NCI-H2081 treated with DMSO at 0.1 percent for 48 hours (cell line): ENCODE data around the gene HEPACAM.
A peak's percentile ranks its signal among the peaks of the same experiment; 100 is the strongest.
"Not testable (repeated sequence)": the region's sequence is repeated elsewhere in the genome, so short reads cannot be mapped to it uniquely, and the experiment has no call there.

Experiments used
- DNase-seq: peaks from one replicate; lab custom pipeline; 2025; lab: John Stamatoyannopoulos, UW

The HEPACAM gene

GRCh38 chr11:124935548-124936514, at the start of gene HEPACAM:
TSS of gene HEPACAM (minus strand) at chr11:124936047. CDS start at chr11:124936006, 41 bp downstream.
- no peak for DNase-seq

GRCh38 chr11:124984512-124984854, 48.6 kb upstream of the HEPACAM start:
- DNase-seq, result no peak

GRCh38 chr11:124983674-124984511, 48.0 kb upstream of the HEPACAM start:
- DNase-seq, result no peak

- no peak for DNase-seq
Observed at GRCh38 chr11:124982043-124982442, 46.2 kb upstream of the HEPACAM start.

- DNase-seq, result no peak
Observed at GRCh38 chr11:124978316-124978715, 42.5 kb upstream of the HEPACAM start.

- no peak for DNase-seq
Observed at GRCh38 chr11:124977006-124977405, 41.2 kb upstream of the HEPACAM start.

GRCh38 chr11:124976531-124976930, 40.7 kb upstream of the HEPACAM start:
- DNase-seq, result no peak

GRCh38 chr11:124971810-124972209, 36.0 kb upstream of the HEPACAM start:
- DNase-seq, result no peak

- DNase-seq, result no peak
Observed at GRCh38 chr11:124970925-124971324, 35.1 kb upstream of the HEPACAM start.

- not testable (repeated sequence) for DNase-seq
Observed at GRCh38 chr11:124968197-124968596, 32.4 kb upstream of the HEPACAM start.

- DNase-seq, result peak; percentile 24
Observed at GRCh38 chr11:124961972-124962609, 26.2 kb upstream of the HEPACAM start.

GRCh38 chr11:124955035-124955434, 19.2 kb upstream of the HEPACAM start:
- DNase-seq, result no peak

- no peak for DNase-seq
Observed at GRCh38 chr11:124954590-124954955, 18.7 kb upstream of the HEPACAM start.

GRCh38 chr11:124953753-124954589, 18.1 kb upstream of the HEPACAM start, which contains the start of gene CCDC15:
TSS of gene CCDC15 (plus strand) at chr11:124954202. CDS start at chr11:124954733, 531 bp downstream.
- peak; percentile 86 for DNase-seq

GRCh38 chr11:124951341-124951740, 15.5 kb upstream of the HEPACAM start:
- DNase-seq, result no peak

GRCh38 chr11:124950601-124951330, 14.9 kb upstream of the HEPACAM start:
- no peak for DNase-seq

GRCh38 chr11:124946735-124947141, 10.9 kb upstream of the HEPACAM start:
- DNase-seq, result no peak

- no peak for DNase-seq
Observed at GRCh38 chr11:124945826-124946225, 10.0 kb upstream of the HEPACAM start.

GRCh38 chr11:124944565-124944964, 8.7 kb upstream of the HEPACAM start:
- no peak for DNase-seq

GRCh38 chr11:124943741-124944140, 7.9 kb upstream of the HEPACAM start:
- DNase-seq, result no peak

- no peak for DNase-seq
Observed at GRCh38 chr11:124943254-124943616, 7.4 kb upstream of the HEPACAM start.
